HG03378 (cell line): ENCODE results near the gene POU2AF2.
"Not testable (repeated sequence)": the region's sequence is repeated elsewhere in the genome, so short reads cannot be mapped to it uniquely, and the experiment has no call there.

ENCODE experiments used
- ATAC-seq: cut with Tn5 transposase; IDR thresholded peaks from one replicate; pipeline ENCODE4 v1.9.1; 2021; ENCODE audit warnings: mild to moderate bottlenecking, moderate library complexity; ENCODE audit not compliant: unreplicated experiment

The POU2AF2 gene

GRCh38 chr11:111301004-111301841, 55.7 kb downstream of the POU2AF2 start:
- no peak for ATAC-seq

GRCh38 chr11:111301842-111302118, 56.3 kb downstream of the POU2AF2 start:
- no peak for ATAC-seq

- no peak for ATAC-seq
Measured at GRCh38 chr11:111302298-111302697, 56.8 kb downstream of the POU2AF2 start.

GRCh38 chr11:111303461-111303860, 57.9 kb downstream of the POU2AF2 start:
- no peak for ATAC-seq

GRCh38 chr11:111305162-111305802, 59.8 kb downstream of the POU2AF2 start:
- no peak for ATAC-seq

GRCh38 chr11:111305876-111306275, 60.4 kb downstream of the POU2AF2 start:
- ATAC-seq, result no peak

- no peak for ATAC-seq
Measured at GRCh38 chr11:111306321-111306720, 60.8 kb downstream of the POU2AF2 start.

GRCh38 chr11:111307472-111308108, 62.1 kb downstream of the POU2AF2 start:
- no peak for ATAC-seq

GRCh38 chr11:111308140-111308539, 62.6 kb downstream of the POU2AF2 start:
- no peak for ATAC-seq

GRCh38 chr11:111309215-111309915, 63.8 kb downstream of the POU2AF2 start:
- no peak for ATAC-seq

GRCh38 chr11:111310088-111310487, 64.6 kb downstream of the POU2AF2 start:
- ATAC-seq, result no peak

GRCh38 chr11:111310723-111311122, 65.2 kb downstream of the POU2AF2 start:
- no peak for ATAC-seq

GRCh38 chr11:111312076-111312475, 66.6 kb downstream of the POU2AF2 start:
- no peak for ATAC-seq

- no peak for ATAC-seq
Measured at GRCh38 chr11:111319296-111319695, 73.8 kb downstream of the POU2AF2 start.

- not testable (repeated sequence) for ATAC-seq
Measured at GRCh38 chr11:111320199-111320598, 74.7 kb downstream of the POU2AF2 start.

- no peak for ATAC-seq
Measured at GRCh38 chr11:111320728-111321568, 75.4 kb downstream of the POU2AF2 start.

- ATAC-seq, result no peak
Measured at GRCh38 chr11:111322534-111322933, 77.0 kb downstream of the POU2AF2 start.

GRCh38 chr11:111324277-111324720, 78.8 kb downstream of the POU2AF2 start:
- ATAC-seq, result no peak

- ATAC-seq, result no peak
Measured at GRCh38 chr11:111325259-111325658, 79.7 kb downstream of the POU2AF2 start.

GRCh38 chr11:111326824-111327223, 81.3 kb downstream of the POU2AF2 start:
- ATAC-seq, result no peak
